Measurements from ENCODE around the gene SPRR2E.

DNA sequence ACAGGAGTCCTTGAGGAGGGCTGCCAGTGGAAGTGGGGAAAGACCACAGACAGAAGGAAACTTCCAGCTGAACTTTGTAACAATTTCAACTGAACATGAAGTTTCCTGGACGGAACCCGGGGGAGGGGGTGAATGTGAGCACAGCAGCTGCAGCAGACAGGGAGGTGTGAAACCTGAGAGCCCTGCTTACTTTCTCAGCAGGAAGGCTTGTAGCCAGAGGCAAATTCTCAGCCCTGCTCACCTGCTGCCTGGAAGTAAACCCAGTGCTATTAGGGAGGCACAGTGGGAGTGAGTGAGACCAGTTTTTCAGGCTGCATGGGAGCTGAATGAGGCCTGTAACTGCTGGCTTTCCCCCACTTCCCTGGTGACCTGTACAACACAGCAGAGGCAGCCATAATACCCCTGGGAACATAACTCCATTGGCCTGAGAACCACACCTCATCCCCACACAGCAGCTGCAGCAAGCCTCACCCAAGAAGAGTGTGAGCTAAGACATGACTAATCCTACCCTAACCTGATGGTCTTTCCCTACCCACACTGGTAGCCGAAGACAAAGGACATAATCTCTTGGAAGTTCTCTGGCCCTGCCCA is 28.6 kb upstream of the SPRR2E start:
- TF ChIP-seq, protein P1, sequence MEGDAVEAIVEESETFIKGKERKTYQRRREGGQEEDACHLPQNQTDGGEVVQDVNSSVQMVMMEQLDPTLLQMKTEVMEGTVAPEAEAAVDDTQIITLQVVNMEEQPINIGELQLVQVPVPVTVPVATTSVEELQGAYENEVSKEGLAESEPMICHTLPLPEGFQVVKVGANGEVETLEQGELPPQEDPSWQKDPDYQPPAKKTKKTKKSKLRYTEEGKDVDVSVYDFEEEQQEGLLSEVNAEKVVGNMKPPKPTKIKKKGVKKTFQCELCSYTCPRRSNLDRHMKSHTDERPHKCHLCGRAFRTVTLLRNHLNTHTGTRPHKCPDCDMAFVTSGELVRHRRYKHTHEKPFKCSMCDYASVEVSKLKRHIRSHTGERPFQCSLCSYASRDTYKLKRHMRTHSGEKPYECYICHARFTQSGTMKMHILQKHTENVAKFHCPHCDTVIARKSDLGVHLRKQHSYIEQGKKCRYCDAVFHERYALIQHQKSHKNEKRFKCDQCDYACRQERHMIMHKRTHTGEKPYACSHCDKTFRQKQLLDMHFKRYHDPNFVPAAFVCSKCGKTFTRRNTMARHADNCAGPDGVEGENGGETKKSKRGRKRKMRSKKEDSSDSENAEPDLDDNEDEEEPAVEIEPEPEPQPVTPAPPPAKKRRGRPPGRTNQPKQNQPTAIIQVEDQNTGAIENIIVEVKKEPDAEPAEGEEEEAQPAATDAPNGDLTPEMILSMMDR (IDR thresholded peaks at IDR 0.05; ENCODE audit: control extremely low read depth in 1 of 3, insufficient read depth in 1 of 3, low read depth in 1 of 3, low read length in 3 of 3): no peak
- no peak for TF ChIP-seq SIN3A (conservative IDR thresholded peaks at IDR 0.05 in 1 of 2, IDR thresholded peaks at IDR 0.05 in 1 of 2; ENCODE audit: low read depth in 1 of 2, low read length in 2 of 2)
- peak in 1 of 2 experiments; percentile 19; a peak in 1 of 4 replicates for TF ChIP-seq RAD21 (IDR thresholded peaks at IDR 0.05 in 1 of 2, conservative IDR thresholded peaks at IDR 0.05 in 1 of 2; ENCODE audit: low read depth in 2 of 2, low read length in 2 of 2)
- TF ChIP-seq POLR2A (IDR thresholded peaks at IDR 0.05; ENCODE audit: control extremely low read depth in 1 of 2, low read depth in 2 of 2, low read length in 2 of 2): peak in 1 of 2 experiments; percentile 55; a peak in 2 of 3 replicates
- no peak for TF ChIP-seq CTBP2 (IDR thresholded peaks at IDR 0.05; ENCODE audit: borderline replicate concordance, insufficient read depth, insufficient read length, low read length)
- no peak for TF ChIP-seq KDM1A (IDR thresholded peaks at IDR 0.05; ENCODE audit: borderline replicate concordance, low read length)
- peak; percentile 78 for TF ChIP-seq POLR2AphosphoS5 (IDR thresholded peaks at IDR 0.05; ENCODE audit: low read depth, low read length)
- TF ChIP-seq, protein P2, sequence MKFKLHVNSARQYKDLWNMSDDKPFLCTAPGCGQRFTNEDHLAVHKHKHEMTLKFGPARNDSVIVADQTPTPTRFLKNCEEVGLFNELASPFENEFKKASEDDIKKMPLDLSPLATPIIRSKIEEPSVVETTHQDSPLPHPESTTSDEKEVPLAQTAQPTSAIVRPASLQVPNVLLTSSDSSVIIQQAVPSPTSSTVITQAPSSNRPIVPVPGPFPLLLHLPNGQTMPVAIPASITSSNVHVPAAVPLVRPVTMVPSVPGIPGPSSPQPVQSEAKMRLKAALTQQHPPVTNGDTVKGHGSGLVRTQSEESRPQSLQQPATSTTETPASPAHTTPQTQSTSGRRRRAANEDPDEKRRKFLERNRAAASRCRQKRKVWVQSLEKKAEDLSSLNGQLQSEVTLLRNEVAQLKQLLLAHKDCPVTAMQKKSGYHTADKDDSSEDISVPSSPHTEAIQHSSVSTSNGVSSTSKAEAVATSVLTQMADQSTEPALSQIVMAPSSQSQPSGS (IDR thresholded peaks at IDR 0.05; ENCODE audit: low read length): no peak
- TF ChIP-seq, protein P3, sequence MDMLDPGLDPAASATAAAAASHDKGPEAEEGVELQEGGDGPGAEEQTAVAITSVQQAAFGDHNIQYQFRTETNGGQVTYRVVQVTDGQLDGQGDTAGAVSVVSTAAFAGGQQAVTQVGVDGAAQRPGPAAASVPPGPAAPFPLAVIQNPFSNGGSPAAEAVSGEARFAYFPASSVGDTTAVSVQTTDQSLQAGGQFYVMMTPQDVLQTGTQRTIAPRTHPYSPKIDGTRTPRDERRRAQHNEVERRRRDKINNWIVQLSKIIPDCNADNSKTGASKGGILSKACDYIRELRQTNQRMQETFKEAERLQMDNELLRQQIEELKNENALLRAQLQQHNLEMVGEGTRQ (IDR thresholded peaks at IDR 0.05; ENCODE audit: low read length): no peak
- no peak for TF ChIP-seq RNF2 (IDR thresholded peaks at IDR 0.05; ENCODE audit: borderline replicate concordance, low read depth, low read length, missing control alignments, poor library complexity, severe bottlenecking)

Data from H1 (cell line).